ENCODE data around the gene ESPL1. TPM values are rescaled to one million over a fixed set of nuclear protein-coding genes. Genes with fewer than 3 reads are reported as not detected.
"Not testable (repeated sequence)": the region's sequence is repeated elsewhere in the genome, so short reads cannot be mapped to it uniquely, and the experiment has no call there.

Gene ESPL1
- polyA plus RNA-seq, 4 donors, result 8.1 to 14.3 (median 9.2) TPM

- DNase-seq (ENCODE audit: low read depth in 4 of 4, low spot score in 3 of 4), result not testable (repeated sequence)
Observed at GRCh38 chr12:53297106-53297505, 29.0 kb downstream of the ESPL1 start.

- DNase-seq (ENCODE audit: low read depth in 4 of 4, low spot score in 3 of 4), result no peak
Observed at GRCh38 chr12:53298164-53298563, 30.1 kb downstream of the ESPL1 start.

- no peak for DNase-seq (ENCODE audit: low read depth in 4 of 4, low spot score in 3 of 4)
Observed at GRCh38 chr12:53299101-53299453, 31.0 kb downstream of the ESPL1 start.

GRCh38 chr12:53299454-53300180 lies 31.5 kb downstream of the ESPL1 start, which contains the start of gene MYG1:
MYG1 (plus strand) TSS chr12:53299695; CDS start chr12:53299738, 43 bp downstream.
- DNase-seq (ENCODE audit: low read depth in 4 of 4, low spot score in 3 of 4), result peak; percentile 74 to 81 (median 80)

GRCh38 chr12:53300187-53300586 lies 32.1 kb downstream of the ESPL1 start:
- no peak for DNase-seq (ENCODE audit: low read depth in 4 of 4, low spot score in 3 of 4)

- DNase-seq (ENCODE audit: low read depth in 4 of 4, low spot score in 3 of 4), result no peak
Observed at GRCh38 chr12:53302903-53303302, 34.8 kb downstream of the ESPL1 start.

- no peak for DNase-seq (ENCODE audit: low read depth in 4 of 4, low spot score in 3 of 4)
Observed at GRCh38 chr12:53306826-53307225, 38.7 kb downstream of the ESPL1 start.

- no peak for DNase-seq (ENCODE audit: low read depth in 4 of 4, low spot score in 3 of 4)
Observed at GRCh38 chr12:53308276-53308675, 40.2 kb downstream of the ESPL1 start.

- DNase-seq (ENCODE audit: low read depth in 4 of 4, low spot score in 3 of 4), result no peak
Observed at GRCh38 chr12:53313996-53314395, 45.9 kb downstream of the ESPL1 start.

- no peak for DNase-seq (ENCODE audit: low read depth in 4 of 4, low spot score in 3 of 4)
Observed at GRCh38 chr12:53320352-53321195, 52.5 kb downstream of the ESPL1 start.

- no peak for DNase-seq (ENCODE audit: low read depth in 4 of 4, low spot score in 3 of 4)
Observed at GRCh38 chr12:53324113-53324778, 56.1 kb downstream of the ESPL1 start.

GRCh38 chr12:53324779-53325510 lies 56.8 kb downstream of the ESPL1 start:
- DNase-seq (ENCODE audit: low read depth in 4 of 4, low spot score in 3 of 4), result peak; percentile 73 to 87 (median 78)

GRCh38 chr12:53325511-53326061 lies 57.5 kb downstream of the ESPL1 start:
- no peak for DNase-seq (ENCODE audit: low read depth in 4 of 4, low spot score in 3 of 4)

- no peak for DNase-seq (ENCODE audit: low read depth in 4 of 4, low spot score in 3 of 4)
Observed at GRCh38 chr12:53326460-53327185, 58.5 kb downstream of the ESPL1 start.

GRCh38 chr12:53327435-53328042 lies 59.4 kb downstream of the ESPL1 start:
- no peak for DNase-seq (ENCODE audit: low read depth in 4 of 4, low spot score in 3 of 4)

- no peak for DNase-seq (ENCODE audit: low read depth in 4 of 4, low spot score in 3 of 4)
Observed at GRCh38 chr12:53328043-53328435, 59.9 kb downstream of the ESPL1 start.

- no peak for DNase-seq (ENCODE audit: low read depth in 4 of 4, low spot score in 3 of 4)
Observed at GRCh38 chr12:53330671-53331070, 62.6 kb downstream of the ESPL1 start.

- not testable (repeated sequence) for DNase-seq (ENCODE audit: low read depth in 4 of 4, low spot score in 3 of 4)
Observed at GRCh38 chr12:53332339-53332738, 64.2 kb downstream of the ESPL1 start.

GRCh38 chr12:53332744-53333143 lies 64.6 kb downstream of the ESPL1 start:
- no peak for DNase-seq (ENCODE audit: low read depth in 4 of 4, low spot score in 3 of 4)
